ENCODE results near the gene MAPT. TPM values are rescaled to one million over a fixed set of nuclear protein-coding genes. Genes with fewer than 3 reads are reported as not detected.

The MAPT gene
- total and polyA plus RNA-seq, 2 of the 4 experiments (the other 2 are of a cell fraction), result 0.18 to 0.19 TPM

DNA sequence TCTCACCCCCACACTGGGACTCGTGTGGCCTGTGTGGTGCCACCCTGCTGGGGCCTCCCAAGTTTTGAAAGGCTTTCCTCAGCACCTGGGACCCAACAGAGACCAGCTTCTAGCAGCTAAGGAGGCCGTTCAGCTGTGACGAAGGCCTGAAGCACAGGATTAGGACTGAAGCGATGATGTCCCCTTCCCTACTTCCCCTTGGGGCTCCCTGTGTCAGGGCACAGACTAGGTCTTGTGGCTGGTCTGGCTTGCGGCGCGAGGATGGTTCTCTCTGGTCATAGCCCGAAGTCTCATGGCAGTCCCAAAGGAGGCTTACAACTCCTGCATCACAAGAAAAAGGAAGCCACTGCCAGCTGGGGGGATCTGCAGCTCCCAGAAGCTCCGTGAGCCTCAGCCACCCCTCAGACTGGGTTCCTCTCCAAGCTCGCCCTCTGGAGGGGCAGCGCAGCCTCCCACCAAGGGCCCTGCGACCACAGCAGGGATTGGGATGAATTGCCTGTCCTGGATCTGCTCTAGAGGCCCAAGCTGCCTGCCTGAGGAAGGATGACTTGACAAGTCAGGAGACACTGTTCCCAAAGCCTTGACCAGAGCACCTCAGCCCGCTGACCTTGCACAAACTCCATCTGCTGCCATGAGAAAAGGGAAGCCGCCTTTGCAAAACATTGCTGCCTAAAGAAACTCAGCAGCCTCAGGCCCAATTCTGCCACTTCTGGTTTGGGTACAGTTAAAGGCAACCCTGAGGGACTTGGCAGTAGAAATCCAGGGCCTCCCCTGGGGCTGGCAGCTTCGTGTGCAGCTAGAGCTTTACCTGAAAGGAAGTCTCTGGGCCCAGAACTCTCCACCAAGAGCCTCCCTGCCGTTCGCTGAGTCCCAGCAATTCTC is 132.1 kb downstream of the MAPT start:
- H3K9ac ChIP-seq (ENCODE audit: low read depth, low read length), result no peak overlapping the region
- peaks cover 0 to 29% of the 10 kb centered on the region in 2 experiments; a peak in 2 of 4 replicates for H3K79me1 ChIP-seq (ENCODE audit: low read depth in 1 of 2, low read length in 2 of 2)
- no peak overlapping the region for H3K4me2 ChIP-seq (ENCODE audit: low read depth, low read length)
- no peak overlapping the region for H3K4ac ChIP-seq (ENCODE audit: low read depth, low read length)
- no TSS peak for BruUV-seq (replicated peaks)
- in situ Hi-C loops (cut with MboI; ENCODE audit: low sequenced_read_pairs) (no loop called here), intact Hi-C loops (cut with micrococcal nuclease) (no loop called here), dilution Hi-C loops (cut with HindIII; ENCODE audit: low sequenced_read_pairs, unreplicated experiment) (no loop called here)
- H4K8ac ChIP-seq (ENCODE audit: low read depth in 2 of 2, low read length in 2 of 2), result no peak overlapping the region
- no peak for DNase-seq
- H2AK5ac ChIP-seq (ENCODE audit: low read depth, low read length), result no peak overlapping the region
- no peak overlapping the region for H2BK15ac ChIP-seq (ENCODE audit: low read depth, low read length)
- H3K36me3 ChIP-seq (ENCODE audit: control insufficient read depth, insufficient read depth, low read length), result peaks cover 38% of the 10 kb centered on the region
- no peak overlapping the region for H3K14ac ChIP-seq (replicated peaks; ENCODE audit: low read depth, low read length)
- H2BK20ac ChIP-seq (ENCODE audit: low read depth, low read length), result no peak overlapping the region
- no peak overlapping the region for H2AFZ ChIP-seq (replicated peaks; ENCODE audit: low read length, poor library complexity)
- 94% methylated on average over 3 of the region's 17 CpGs; no CpG with 5 or more reads in 1 of the 2 experiments for whole genome bisulfite sequencing, 2 experiments (ENCODE audit: extremely low coverage in 2 of 2, insufficient read length in 1 of 2)
- peaks cover 12% of the 10 kb centered on the region for H4K20me1 ChIP-seq (ENCODE audit: insufficient read depth, low read length)
- H3K9me3 ChIP-seq (ENCODE audit: control insufficient read depth, insufficient read depth, low read length), result no peaks in the 10 kb centered on the region
- no peak overlapping the region for H3K27ac ChIP-seq (ENCODE audit: insufficient read depth, low read length)
- no peak overlapping the region for H4K91ac ChIP-seq (ENCODE audit: insufficient read depth, low read depth, low read length)
- no peak overlapping the region for H2AK9ac ChIP-seq (replicated peaks; ENCODE audit: low read depth, low read length, poor library complexity)
- ATAC-seq (ENCODE audit: low read depth), result no peak
- no peak overlapping the region for H4K5ac ChIP-seq (ENCODE audit: low read depth, low read length)
- H3K9me1 ChIP-seq (ENCODE audit: insufficient read depth, low read length), result peaks cover 10% of the 10 kb centered on the region
- POLR2A ChIA-PET (ENCODE audit: unreplicated experiment), result no interaction called here
- H3K4me3 ChIP-seq (ENCODE audit: insufficient read depth, low read depth, low read length), result no peak overlapping the region
- H2BK120ac ChIP-seq (ENCODE audit: low read depth, low read length), result no peak overlapping the region
- H2BK5ac ChIP-seq (ENCODE audit: low read depth, low read length, poor library complexity, severe bottlenecking), result no peak overlapping the region
- H3K27me3 ChIP-seq (ENCODE audit: control insufficient read depth, insufficient read depth, low read length), result no peaks in the 10 kb centered on the region
- CTCF ChIA-PET, result interaction anchor here (0.6 kb wide), 1 partner anchor 791 kb away, joined by 3 read pairs; no protein-coding TSS in a partner anchor
- H3K4me1 ChIP-seq (ENCODE audit: control insufficient read depth, insufficient read depth, low read length), result no peaks in the 10 kb centered on the region
- H3K23ac ChIP-seq (ENCODE audit: low read depth, low read length), result no peak overlapping the region
- no peak overlapping the region for H3K56ac ChIP-seq (ENCODE audit: extremely low read depth, insufficient read depth, low read length)
- no peak overlapping the region for H3K18ac ChIP-seq (ENCODE audit: low read depth, low read length)
- TF ChIP-seq SMC3 (IDR thresholded peaks at IDR 0.05; ENCODE audit: low read depth, low read length) (no peak), CEBPB (IDR thresholded peaks at IDR 0.05; ENCODE audit: low read depth, low read length) (no peak), CHD1 (IDR thresholded peaks at IDR 0.05; ENCODE audit: low read depth, low read length) (no peak), POLR2A (IDR thresholded peaks at IDR 0.05; ENCODE audit: low read depth, low read length) (no peak), NFE2L2 (IDR thresholded peaks at IDR 0.05; ENCODE audit: low read depth, low read length) (no peak), MXI1 (IDR thresholded peaks at IDR 0.05; ENCODE audit: borderline replicate concordance, low read depth, low read length) (no peak), MAZ (IDR thresholded peaks at IDR 0.05; ENCODE audit: borderline replicate concordance, low read depth, low read length) (no peak), ELK1 (IDR thresholded peaks at IDR 0.05; ENCODE audit: borderline replicate concordance, low read depth, low read length) (no peak), FOS (IDR thresholded peaks at IDR 0.05; ENCODE audit: low read depth, low read length) (no peak), RFX5 (IDR thresholded peaks at IDR 0.05; ENCODE audit: low read depth, low read length) (no peak), RAD21 (IDR thresholded peaks at IDR 0.05; ENCODE audit: low read length) (no peak), RCOR1 (IDR thresholded peaks at IDR 0.05; ENCODE audit: insufficient replicate concordance, low read length) (no peak), MAFK (IDR thresholded peaks at IDR 0.05; ENCODE audit: low read depth, low read length) (no peak), BHLHE40 (IDR thresholded peaks at IDR 0.05; ENCODE audit: low read depth, low read length) (no peak)
- TF ChIP-seq, protein P1, sequence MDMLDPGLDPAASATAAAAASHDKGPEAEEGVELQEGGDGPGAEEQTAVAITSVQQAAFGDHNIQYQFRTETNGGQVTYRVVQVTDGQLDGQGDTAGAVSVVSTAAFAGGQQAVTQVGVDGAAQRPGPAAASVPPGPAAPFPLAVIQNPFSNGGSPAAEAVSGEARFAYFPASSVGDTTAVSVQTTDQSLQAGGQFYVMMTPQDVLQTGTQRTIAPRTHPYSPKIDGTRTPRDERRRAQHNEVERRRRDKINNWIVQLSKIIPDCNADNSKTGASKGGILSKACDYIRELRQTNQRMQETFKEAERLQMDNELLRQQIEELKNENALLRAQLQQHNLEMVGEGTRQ (IDR thresholded peaks at IDR 0.05; ENCODE audit: low read depth, low read length), result no peak

Measured in IMR-90 (cell line).